ENCODE measurements around the gene MGAT5B. TPM values are rescaled to one million over a fixed set of nuclear protein-coding genes. Genes with fewer than 3 reads are reported as not detected.

MGAT5B gene
- total RNA-seq, 3 donors from 2014 or later, result 0.17 to 0.65 (median 0.44) TPM

DNA sequence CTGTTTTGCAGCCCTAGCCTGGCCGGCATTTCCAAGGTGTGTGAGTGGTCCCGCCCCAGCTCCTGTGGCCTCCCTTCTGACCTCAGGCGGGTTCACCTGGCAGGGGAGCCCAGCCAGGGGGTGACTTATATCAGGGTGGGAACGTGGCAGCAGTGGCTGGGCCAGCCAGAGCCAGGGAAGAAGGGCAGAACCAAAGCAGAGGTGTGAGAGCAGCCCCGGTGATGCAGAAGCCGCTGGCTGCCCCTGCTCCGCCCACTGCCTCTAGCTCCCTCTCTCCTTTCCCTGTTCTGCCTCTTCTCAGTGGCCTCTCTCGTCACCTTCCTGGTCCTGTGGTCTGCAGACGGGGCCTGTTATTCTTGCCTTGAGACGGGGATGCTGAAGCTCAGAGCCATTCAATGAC lies 12.1 kb downstream of the MGAT5B start:
- H3K9me3 ChIP-seq, result no peaks in the 10 kb centered on the region
- DNase-seq (no peak), ATAC-seq (no peak)
- TF ChIP-seq, protein P1, sequence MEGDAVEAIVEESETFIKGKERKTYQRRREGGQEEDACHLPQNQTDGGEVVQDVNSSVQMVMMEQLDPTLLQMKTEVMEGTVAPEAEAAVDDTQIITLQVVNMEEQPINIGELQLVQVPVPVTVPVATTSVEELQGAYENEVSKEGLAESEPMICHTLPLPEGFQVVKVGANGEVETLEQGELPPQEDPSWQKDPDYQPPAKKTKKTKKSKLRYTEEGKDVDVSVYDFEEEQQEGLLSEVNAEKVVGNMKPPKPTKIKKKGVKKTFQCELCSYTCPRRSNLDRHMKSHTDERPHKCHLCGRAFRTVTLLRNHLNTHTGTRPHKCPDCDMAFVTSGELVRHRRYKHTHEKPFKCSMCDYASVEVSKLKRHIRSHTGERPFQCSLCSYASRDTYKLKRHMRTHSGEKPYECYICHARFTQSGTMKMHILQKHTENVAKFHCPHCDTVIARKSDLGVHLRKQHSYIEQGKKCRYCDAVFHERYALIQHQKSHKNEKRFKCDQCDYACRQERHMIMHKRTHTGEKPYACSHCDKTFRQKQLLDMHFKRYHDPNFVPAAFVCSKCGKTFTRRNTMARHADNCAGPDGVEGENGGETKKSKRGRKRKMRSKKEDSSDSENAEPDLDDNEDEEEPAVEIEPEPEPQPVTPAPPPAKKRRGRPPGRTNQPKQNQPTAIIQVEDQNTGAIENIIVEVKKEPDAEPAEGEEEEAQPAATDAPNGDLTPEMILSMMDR (IDR thresholded peaks at IDR 0.05), result no peak
- H3K36me3 ChIP-seq (ENCODE audit: low read depth), result no peaks in the 10 kb centered on the region
- no peaks in the 10 kb centered on the region for H3K4me1 ChIP-seq (ENCODE audit: low read depth)
- intact Hi-C loops (cut with DNase I, micrococcal nuclease), result no loop called here
- no peak overlapping the region for H3K4me3 ChIP-seq

DNA sequence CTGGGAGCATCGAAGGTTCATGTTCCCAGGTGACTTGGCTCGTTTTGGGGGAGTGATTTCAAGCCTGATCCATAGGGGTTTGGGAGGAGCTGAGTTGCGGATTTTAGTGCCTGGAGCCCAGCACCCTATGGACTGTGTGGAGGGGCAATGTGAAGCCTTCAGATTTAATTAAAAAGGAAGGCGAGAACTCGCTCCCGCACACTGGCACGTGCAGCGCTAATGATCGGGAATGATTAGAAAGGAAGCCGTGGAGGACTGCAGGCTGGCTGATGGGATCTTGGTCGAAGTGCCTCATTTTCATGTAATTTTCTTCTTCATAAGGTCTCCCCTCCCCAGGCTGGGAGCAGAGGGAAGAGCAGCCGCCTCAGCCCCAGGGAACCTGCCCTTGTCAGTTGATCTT lies 12.8 kb downstream of the MGAT5B start:
- no peak for ATAC-seq
- intact Hi-C loops (cut with DNase I, micrococcal nuclease), result no loop called here
- H3K4me1 ChIP-seq (ENCODE audit: low read depth), result no peaks in the 10 kb centered on the region
- no peak for DNase-seq
- TF ChIP-seq, protein P1 (IDR thresholded peaks at IDR 0.05), result no peak
- H3K9me3 ChIP-seq, result no peaks in the 10 kb centered on the region
- H3K36me3 ChIP-seq (ENCODE audit: low read depth), result no peaks in the 10 kb centered on the region
- no peak overlapping the region for H3K4me3 ChIP-seq

DNA sequence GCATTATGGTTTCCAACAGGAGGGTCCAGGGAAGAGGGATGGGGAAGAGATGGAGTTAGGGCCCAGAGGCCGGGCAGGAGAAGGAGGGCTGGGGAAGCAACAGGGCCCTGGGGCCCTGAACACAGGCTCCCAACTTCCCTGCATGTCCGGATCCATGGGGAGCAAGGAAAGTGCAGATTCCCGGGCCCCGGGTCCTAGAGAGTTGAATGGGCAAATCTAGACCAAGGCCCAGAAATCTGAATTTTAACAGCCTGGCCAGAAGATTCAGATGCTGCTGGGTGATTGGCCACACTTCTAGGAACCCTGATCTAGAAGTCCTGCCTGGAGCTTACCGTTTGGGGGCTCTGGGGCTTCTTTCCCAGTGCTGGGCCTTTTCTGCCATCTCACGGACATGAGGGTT lies 13.2 kb downstream of the MGAT5B start:
- TF ChIP-seq, protein P1 (IDR thresholded peaks at IDR 0.05), result no peak
- H3K4me3 ChIP-seq, result no peak overlapping the region
- no peaks in the 10 kb centered on the region for H3K9me3 ChIP-seq
- DNase-seq (no peak), ATAC-seq (no peak)
- no peaks in the 10 kb centered on the region for H3K4me1 ChIP-seq (ENCODE audit: low read depth)
- H3K36me3 ChIP-seq (ENCODE audit: low read depth), result no peaks in the 10 kb centered on the region
- intact Hi-C loops (cut with DNase I, micrococcal nuclease), result no loop called here

DNA sequence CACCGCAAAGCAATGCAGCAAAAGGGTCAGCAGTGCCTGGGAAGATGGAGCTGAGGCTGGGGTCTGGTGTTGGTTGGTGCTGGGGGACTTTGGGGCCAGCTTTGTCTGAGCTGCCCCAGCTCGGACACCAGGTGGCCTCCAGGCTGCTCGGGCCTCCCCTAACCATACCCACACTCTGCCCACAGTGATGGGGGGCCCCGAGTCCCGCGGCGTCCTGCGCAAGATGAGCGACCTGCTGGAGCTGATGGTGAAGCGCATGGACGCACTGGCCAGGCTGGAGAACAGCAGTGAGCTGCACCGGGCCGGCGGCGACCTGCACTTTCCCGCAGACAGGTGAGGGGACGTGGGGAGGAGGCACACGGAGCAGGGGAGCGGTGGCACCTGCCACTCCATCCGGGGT lies 13.8 kb downstream of the MGAT5B start:
- DNase-seq (no peak), ATAC-seq (no peak)
- TF ChIP-seq, protein P1 (IDR thresholded peaks at IDR 0.05), result no peak
- Histone ChIP-seq H3K4me1 (ENCODE audit: low read depth) (no peaks in the 10 kb centered on the region), H3K9me3 (no peaks in the 10 kb centered on the region), H3K4me3 (no peak overlapping the region), H3K36me3 (ENCODE audit: low read depth) (no peaks in the 10 kb centered on the region)
- intact Hi-C loops (cut with DNase I, micrococcal nuclease), result no loop called here

DNA sequence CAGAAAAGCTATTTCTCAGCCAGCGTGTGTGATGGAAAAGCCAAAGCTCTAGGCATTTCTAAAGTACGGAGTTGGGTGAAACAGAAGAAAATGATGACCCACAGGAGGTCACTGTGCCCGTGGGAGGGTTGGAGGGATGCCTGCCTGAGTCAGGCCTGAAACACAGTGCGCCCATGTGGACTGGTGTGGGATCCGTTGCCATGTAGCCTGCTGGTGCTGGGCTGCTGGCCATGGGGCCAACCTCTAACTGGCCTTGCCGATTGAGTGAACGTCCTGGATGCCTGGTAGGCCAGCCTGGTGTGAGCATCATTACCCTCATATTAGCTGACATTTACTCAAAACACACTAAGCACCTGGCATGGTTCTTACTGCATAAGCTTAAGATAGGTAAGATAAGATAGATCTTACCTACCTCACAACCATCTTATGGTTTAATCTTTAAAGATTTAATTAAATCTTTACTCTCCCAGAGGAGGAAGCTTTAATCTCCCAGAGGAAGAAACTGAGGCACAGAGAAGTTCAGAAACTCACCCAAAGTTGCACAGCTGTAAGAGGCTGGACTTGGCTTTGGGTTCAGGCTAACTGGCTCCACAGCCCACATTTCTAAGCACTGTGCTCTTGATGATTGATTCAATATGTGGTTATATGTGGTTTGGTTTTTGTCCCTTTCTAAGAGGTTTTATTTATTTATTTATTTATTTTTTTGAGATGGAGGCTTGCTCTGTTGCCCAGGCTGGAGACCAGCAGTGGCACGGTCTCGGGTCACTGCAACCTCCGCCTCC lies 15.7 kb downstream of the MGAT5B start:
- no peak for DNase-seq
- no peaks in the 10 kb centered on the region for H3K4me1 ChIP-seq (ENCODE audit: low read depth)
- TF ChIP-seq, protein P1 (IDR thresholded peaks at IDR 0.05), result no peak
- no peak overlapping the region for H3K4me3 ChIP-seq
- intact Hi-C loops (cut with DNase I, micrococcal nuclease), result no loop called here
- no peaks in the 10 kb centered on the region for H3K36me3 ChIP-seq (ENCODE audit: low read depth)
- ATAC-seq, result no peak
- H3K9me3 ChIP-seq, result no peaks in the 10 kb centered on the region
